ENCODE measurements around the gene PLXNA2. TPM values are rescaled to one million over a fixed set of nuclear protein-coding genes. Genes with fewer than 3 reads are reported as not detected.

PLXNA2 gene
- total RNA-seq, 2 donors from 2014 or later = 0.04 to 0.39 TPM

DNA sequence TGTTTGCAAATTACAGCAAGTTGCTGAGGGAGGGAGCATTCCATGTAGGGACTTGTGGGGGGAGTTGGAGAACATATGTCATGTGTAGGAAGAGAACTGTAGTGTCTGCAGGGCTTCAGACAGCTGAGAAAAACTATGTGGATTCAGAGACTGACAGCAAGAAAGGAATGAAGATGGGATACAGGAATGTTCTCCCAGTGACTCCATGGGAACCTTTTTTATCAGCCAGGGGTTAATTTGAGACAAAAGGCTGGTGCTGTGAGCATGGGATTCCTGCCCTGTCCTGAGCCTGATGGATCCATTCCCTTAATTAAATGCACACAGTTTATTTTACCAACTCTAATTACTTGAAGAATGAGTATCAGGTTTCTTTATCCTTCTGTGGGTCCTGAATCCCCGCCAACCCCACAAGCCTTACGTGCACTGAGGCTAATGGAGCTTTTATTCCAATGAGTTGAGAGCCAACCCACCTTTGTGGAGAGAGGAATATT is 26.5 kb upstream of the PLXNA2 start:
- ATAC-seq (no peak), DNase-seq (ENCODE audit: low spot score in 2 of 2) (no peak)
- H3K36me3 Mint-ChIP-seq = no peaks in the 10 kb centered on the region
- no peak overlapping the region for H3K27ac Mint-ChIP-seq
- no peaks in the 10 kb centered on the region for H3K9me3 Mint-ChIP-seq

DNA sequence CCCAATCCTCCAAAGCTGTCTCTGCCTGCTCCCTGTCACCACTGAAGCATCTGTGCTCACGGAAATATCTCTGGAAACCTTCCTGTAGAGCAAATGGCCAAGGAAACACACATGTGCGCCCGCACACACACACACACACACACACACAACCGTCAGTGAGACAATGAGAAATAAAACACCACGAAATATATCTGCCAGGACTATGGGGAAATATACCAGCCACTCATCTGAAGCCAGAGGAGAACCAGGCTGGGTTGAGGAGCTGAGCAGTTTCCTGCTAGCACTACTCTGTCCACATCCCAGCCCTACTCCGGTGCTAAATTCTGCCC is 25.1 kb upstream of the PLXNA2 start:
- no peaks in the 10 kb centered on the region for H3K9me3 Mint-ChIP-seq
- H3K27ac Mint-ChIP-seq = no peak overlapping the region
- ATAC-seq = no peak
- no peak for DNase-seq (ENCODE audit: low spot score in 2 of 2)
- H3K36me3 Mint-ChIP-seq = no peaks in the 10 kb centered on the region

DNA sequence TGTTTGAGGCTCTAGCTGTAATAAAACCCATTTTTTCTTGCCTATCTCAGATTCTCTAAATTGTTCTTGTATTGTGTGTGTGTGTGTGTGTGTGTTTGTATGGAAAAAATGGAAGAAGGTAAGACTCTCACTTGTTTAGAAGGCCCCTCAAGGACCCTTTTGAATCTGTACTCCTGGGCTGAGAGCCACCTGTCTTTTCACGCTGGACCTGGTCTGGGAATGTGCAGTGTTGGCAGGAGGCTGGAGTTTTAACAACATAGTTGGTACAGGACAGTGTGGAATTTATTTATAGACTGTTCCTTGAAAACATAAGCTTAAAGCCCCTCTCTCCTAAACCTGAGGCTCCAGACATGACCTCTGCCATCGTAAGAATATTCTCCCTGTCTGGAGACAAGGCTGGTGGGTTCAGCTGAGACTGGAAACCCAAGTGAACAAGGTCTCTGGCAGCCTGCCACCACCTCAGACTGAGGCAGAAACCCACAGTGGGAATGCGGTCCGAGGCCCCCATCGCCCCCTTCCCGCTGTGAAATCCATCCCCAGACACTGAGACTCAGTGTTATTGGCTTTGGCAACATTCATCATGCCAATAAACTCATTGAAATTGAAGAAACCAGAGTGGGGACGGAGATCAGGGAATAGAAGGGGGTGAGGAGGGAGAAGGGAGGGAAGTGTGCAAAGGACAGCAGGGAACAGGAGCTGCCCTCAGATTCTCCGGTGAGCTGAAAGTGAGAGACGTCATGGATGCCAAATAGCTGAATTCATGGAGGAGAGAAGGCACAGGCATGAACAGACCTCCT is 24.6 kb upstream of the PLXNA2 start:
- Mint-ChIP-seq H3K9me3 (no peaks in the 10 kb centered on the region), H3K36me3 (no peaks in the 10 kb centered on the region), H3K27ac (no peak overlapping the region)
- no peak for DNase-seq (ENCODE audit: low spot score in 2 of 2)
- ATAC-seq = no peak

DNA sequence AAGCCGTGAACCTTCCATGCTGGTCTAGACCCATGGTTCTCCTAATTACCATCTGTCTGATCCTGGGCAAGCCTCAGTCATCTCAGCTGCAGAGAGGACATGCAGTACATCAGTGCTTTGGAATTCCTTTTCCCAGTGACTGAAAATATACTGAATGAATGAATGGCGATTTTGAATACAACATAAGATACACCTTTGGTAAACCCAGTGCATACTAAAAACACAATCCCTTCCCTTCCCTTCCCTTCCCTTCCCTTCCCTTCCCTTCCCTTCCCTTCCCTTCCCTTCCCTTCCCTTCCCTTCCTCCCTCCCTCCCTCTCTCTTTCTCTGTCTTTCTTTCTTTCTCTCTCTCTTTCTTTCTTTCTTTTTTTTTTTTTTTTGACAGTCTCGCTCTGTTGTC is 21.3 kb upstream of the PLXNA2 start:
- Mint-ChIP-seq H3K27ac (no peak overlapping the region), H3K9me3 (no peaks in the 10 kb centered on the region), H3K36me3 (no peaks in the 10 kb centered on the region)
- ATAC-seq (no peak), DNase-seq (ENCODE audit: low spot score in 2 of 2) (no peak)

DNA sequence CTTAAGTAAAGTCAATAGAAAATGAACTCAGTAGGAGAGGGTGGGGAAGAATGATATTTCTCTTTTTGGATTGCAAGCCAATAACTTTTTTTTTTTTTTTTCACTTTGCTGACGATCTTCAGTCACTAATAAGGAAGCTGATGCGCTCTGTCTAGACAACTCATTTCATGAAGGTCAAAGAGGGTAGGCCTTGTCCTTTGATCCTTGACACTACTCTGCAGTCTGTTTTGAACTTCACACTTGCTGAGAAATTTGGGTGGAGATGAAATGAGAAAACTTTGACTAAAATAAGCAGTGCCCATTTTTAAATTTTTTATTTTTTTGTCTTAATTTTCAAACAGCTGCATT is 20.9 kb upstream of the PLXNA2 start:
- H3K27ac Mint-ChIP-seq = no peak overlapping the region
- no peaks in the 10 kb centered on the region for H3K36me3 Mint-ChIP-seq
- no peaks in the 10 kb centered on the region for H3K9me3 Mint-ChIP-seq
- no peak for DNase-seq (ENCODE audit: low spot score in 2 of 2)
- ATAC-seq = no peak

DNA sequence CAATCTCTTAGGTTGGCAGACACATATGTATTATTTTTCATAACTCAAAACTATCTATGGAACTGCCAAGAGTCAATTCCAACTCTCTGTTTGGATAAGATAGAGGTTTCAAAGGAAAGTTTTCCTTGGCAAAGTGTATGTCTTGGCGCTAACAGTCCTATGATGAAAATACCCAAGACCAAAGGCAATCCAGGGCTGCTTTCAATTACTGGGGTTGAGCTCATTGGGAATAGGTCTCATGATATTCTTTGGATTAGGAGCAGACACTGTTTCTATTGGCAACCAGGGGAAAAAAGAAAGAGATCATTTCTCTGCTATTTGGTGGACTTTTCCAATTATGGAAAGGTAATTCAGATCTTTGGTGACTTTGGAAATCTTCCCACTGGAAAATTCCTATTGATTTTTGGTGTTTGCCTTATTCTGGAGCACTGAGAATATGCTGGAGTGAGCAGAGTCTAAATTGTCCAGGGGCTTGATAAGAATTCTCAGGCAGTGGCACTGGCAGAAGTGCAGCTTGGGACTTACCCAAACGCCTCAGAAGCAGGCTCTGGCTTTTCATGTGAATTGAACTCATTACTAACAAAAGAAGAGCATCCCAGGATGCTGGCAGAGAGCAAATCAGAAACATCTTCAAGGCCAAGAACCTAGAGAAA is 20.4 kb upstream of the PLXNA2 start:
- no peak for ATAC-seq
- no peaks in the 10 kb centered on the region for H3K9me3 Mint-ChIP-seq
- H3K36me3 Mint-ChIP-seq = no peaks in the 10 kb centered on the region
- H3K27ac Mint-ChIP-seq = no peak overlapping the region
- DNase-seq (ENCODE audit: low spot score in 2 of 2) = no peak

DNA sequence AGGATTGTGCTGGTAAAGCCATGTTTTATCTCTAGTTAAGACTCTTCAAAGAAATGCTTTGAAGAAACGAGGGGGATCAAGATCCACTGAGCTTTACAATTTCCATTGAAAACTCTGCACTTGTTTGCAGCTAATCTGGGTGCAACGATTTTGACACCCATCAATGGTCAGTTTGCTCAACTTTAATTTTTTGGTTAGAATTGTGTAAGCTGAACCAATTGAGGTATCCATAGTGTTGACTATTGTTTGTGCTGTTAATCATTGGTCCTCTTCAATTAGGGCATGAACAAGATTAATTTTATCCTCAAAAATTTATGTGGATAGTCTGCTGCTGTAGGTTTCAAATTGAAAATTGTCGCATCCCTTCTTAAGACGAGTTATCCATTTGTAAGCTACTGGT is 17.7 kb upstream of the PLXNA2 start:
- Mint-ChIP-seq H3K36me3 (peaks cover 0 to 5% of the 10 kb centered on the region in 2 donors), H3K9me3 (no peaks in the 10 kb centered on the region), H3K27ac (no peak overlapping the region)
- DNase-seq (ENCODE audit: low spot score in 2 of 2) (no peak), ATAC-seq (no peak)

DNA sequence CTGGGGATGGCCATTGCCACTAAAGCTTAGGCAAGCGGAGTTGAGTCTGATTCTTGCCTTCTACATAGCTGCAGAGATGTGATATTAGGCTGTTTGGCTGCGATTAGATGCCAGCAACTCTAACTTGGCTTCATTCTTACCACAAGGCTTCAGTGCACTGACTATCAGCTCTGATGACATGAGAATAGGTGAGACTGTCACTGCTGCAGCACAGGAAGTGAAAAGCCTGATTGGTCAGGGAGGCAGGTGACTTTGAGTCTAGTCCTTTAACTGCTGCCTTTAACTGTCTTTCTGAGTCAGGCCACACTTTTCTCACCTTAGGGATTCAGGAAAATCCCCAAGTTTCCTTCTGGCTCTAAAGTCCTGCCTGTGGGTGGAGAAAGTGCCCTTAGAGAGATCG is 14.1 kb upstream of the PLXNA2 start:
- ATAC-seq = no peak
- no peak for DNase-seq (ENCODE audit: low spot score in 2 of 2)
- Mint-ChIP-seq H3K9me3 (no peaks in the 10 kb centered on the region), H3K27ac (no peak overlapping the region), H3K36me3 (peaks cover 0 to 5% of the 10 kb centered on the region in 2 donors)

DNA sequence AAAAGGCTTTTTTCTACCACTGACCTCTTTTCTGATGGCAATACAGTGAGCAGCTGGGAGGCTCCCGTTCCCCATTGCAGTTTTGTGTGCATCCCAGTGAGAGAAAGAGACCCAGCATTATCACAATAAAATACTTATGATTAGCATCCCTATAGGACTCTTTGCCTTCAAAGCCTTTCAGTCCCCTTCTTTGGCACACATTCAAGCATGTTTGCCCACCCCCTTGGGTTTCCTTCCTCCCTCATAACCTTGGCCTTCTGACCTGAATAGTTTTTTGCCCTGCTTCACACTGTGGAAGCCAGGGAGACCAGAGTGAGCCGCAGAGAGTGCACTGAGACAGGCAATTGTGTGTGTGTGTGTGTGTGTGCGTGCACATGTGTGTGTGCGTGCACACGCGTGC is 13.2 kb upstream of the PLXNA2 start:
- peaks cover 0 to 5% of the 10 kb centered on the region in 2 donors for H3K36me3 Mint-ChIP-seq
- no peak overlapping the region for H3K27ac Mint-ChIP-seq
- no peaks in the 10 kb centered on the region for H3K9me3 Mint-ChIP-seq
- DNase-seq (ENCODE audit: low spot score in 2 of 2) = no peak
- no peak for ATAC-seq

DNA sequence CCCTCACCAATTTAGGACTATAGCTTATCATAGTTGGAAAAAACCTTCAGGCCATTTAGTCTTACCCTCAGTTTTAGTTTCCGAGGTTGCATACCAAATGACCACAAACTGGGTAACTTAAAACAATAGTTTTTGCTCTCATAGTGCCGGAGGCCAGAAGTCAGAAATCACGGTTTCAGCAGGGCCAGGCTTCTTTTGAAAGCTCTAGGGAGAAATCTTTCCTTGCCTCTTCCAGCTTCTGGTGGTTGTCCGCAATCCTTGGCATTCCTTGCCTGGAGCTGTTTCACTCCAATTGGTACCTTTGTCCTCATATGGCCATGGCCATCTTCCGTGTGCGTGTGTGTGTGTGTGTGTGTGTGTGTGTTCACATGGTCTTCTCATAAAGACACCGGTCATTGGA is 12.4 kb upstream of the PLXNA2 start:
- no peak overlapping the region for H3K27ac Mint-ChIP-seq
- no peak for ATAC-seq
- H3K9me3 Mint-ChIP-seq = no peaks in the 10 kb centered on the region
- H3K36me3 Mint-ChIP-seq = peaks cover 0 to 5% of the 10 kb centered on the region in 2 donors
- DNase-seq (ENCODE audit: low spot score in 2 of 2) = no peak

DNA sequence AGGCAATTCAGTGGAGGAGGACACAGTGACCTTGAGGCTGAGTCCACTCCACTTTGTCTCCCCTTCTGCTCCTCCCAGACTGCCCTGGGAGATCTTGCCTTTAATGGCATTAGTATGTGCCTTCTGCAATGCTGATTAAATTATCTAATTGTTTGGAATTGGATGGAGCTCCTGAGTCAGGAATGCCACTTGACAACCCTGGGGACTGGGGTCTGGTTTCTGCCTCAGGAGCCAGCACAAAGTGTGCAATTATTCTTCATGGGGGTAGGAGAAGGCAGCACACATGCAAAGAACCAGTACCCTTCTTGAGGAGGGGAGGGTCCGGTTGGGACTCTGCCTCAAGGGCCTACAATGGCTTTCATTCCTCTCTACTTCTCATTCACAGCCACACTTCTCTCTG is 11.9 kb upstream of the PLXNA2 start:
- H3K27ac Mint-ChIP-seq = no peak overlapping the region
- no peak for DNase-seq (ENCODE audit: low spot score in 2 of 2)
- H3K9me3 Mint-ChIP-seq = no peaks in the 10 kb centered on the region
- H3K36me3 Mint-ChIP-seq = peaks cover 0 to 5% of the 10 kb centered on the region in 2 donors
- no peak for ATAC-seq

DNA sequence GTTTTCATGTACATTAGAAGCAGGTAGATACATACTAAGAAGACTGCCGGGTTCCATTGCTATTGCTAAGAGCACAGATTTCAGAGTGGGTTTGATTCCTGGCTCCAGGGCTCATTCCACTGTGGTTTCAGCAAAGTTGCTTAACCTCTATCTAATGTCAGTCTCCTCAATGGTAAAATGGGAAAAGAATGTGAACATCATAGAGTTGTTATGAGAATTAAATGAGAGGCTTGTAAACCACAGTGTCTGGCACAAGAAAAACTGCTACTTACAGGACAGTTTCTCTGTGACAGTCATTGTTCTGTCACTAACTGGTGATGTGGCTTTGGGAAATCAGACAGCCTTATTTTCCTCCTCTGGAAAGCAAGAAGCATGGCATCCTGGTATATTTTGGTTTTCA is 10.7 kb upstream of the PLXNA2 start:
- Mint-ChIP-seq H3K27ac (no peak overlapping the region), H3K36me3 (peaks cover 0 to 5% of the 10 kb centered on the region in 2 donors), H3K9me3 (no peaks in the 10 kb centered on the region)
- ATAC-seq = no peak
- DNase-seq (ENCODE audit: low spot score in 2 of 2) = no peak

DNA sequence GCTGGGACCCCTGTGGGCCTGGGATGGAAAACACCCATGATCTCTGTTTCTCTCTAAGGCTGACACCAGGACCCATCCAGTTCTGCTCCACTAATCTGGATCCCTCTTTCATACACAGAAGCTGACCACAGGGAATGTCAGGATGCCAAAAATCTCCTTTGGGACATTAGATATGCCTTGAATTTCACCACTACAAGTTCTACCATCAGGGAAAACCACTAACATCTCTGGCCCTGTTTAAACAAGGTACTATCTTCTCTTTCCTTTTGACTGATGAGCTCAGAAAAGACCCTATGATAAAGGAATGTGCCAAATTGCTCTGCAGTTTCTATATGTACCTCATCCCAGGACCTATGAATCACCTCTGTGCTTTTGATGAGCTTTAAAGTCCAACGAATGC is 10.2 kb upstream of the PLXNA2 start:
- no peak for DNase-seq (ENCODE audit: low spot score in 2 of 2)
- Mint-ChIP-seq H3K27ac (no peak overlapping the region), H3K9me3 (no peaks in the 10 kb centered on the region), H3K36me3 (peaks cover 0 to 4% of the 10 kb centered on the region in 2 donors)
- no peak for ATAC-seq

DNA sequence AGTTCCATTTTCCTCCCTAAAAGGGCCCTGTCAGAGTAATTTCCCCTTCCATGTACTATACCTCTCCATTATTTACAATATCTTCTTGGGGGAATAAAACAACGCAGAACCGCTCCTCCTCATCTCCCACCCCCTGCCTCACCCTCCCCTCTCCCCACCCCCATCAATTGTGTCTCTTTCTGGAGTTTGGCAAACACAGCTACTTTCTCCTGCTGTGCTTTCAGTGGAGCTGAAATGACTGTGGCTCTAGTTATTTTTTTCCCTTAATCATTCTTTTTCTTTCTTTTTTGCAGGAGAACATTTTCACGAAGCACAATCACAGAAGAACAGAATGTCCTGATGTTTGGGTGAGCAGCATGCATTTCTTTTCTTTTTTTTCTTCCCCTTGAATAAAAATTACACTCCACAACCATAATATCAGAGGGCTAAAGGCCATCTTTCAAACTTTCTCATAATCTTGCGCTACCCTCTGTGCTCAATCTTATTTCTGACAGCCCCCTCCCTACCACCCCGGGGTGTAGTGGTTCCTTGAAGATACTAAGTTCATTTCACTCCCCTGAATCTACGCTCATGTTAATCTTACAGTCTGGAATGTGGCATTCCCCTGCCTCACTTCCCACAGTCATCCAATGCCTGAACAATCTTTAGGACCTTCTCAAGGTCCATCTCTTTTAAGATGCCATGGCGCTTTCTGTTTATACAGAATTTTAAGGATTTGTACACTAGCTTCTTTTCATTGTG is 8.8 kb upstream of the PLXNA2 start:
- no peak for DNase-seq (ENCODE audit: low spot score in 2 of 2)
- Mint-ChIP-seq H3K9me3 (no peaks in the 10 kb centered on the region), H3K36me3 (no peaks in the 10 kb centered on the region), H3K27ac (no peak overlapping the region)
- ATAC-seq = no peak

DNA sequence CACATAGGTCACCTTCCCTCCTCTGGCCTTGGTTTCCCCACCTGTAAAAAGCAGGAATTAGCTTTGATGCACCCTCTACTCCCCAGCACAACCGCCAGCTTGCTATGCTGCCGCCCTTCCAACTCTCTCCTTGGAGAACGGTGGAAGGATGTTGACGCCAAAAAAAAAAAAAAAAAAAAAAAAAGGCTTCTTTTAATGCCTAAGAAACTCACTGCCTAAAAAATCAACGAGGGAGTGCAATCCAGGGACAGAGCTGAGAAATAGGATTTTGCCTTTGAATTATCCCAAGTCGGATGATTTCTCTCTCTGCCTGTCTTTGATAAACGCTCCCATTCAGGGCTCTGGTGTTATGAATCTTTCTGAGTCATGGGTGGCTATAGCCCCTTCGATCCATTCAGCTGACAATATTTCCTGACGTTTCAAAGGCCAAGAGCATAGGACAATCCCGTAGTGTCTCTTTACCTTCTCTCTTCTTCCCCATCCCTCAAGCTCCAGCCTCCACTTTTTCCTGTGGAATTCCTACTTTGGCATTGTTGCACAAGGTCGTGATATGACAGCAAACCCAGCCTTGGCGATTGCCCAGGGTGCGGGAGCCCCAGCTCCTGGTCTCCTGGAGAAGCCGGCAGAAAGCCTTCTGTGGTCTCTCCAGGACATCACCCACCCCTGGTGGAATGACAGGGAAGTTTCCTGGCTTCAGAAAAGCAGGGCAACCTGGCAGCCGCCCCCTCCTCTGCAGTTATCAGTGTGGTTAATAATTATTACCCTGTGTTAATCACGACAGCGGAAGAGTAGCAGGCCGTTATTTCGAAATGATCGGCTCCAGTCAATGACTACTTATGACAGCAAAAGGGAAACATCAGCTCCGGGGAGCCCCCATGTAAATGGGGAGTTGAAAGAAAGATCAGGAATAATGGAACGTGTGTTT is 8.0 kb upstream of the PLXNA2 start:
- Mint-ChIP-seq H3K36me3 (no peaks in the 10 kb centered on the region), H3K9me3 (no peaks in the 10 kb centered on the region), H3K27ac (no peak overlapping the region)
- ATAC-seq = no peak
- no peak for DNase-seq (ENCODE audit: low spot score in 2 of 2)

DNA sequence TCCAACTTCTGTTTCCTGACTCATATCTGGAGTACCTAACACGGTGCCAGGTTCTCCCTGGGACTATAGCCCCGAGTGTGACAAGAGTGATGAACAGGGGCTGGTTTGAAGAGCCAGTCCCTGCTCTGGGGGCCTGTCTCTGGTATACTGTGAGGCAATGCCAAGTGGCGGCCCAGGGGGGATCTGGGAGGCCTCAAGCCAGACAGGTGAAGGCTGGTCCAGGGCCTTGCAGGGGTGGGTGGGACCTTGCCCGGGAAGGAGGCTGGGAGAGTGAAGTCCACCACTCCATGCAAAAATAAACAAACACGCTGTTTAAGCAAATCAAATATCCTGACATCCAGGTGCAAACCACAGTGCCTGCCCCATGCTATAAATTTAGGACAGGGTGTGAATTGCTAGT is 6.8 kb upstream of the PLXNA2 start:
- H3K27ac Mint-ChIP-seq = no peak overlapping the region

DNA sequence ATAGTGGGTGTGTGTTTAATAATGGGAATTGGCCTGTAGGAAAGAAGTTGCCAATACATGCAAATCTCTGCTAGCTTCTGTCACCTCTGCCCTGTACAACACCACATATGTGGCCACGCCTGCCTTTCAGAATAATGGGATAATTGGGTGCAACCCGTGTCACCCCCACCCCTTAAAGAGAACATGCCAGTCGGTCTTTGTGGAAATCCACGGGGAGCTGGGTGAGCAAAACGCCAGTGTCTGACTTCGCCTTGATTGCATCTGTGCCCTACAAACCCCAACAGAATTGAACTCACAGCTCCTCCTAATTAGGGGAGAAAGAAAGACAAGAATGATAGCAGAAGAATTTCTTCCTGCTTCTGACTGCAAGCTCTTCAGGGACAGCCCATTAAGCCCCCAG is 6.4 kb upstream of the PLXNA2 start:
- ATAC-seq = no peak
- no peak for DNase-seq (ENCODE audit: low spot score in 2 of 2)
- no peak overlapping the region for H3K27ac Mint-ChIP-seq
- H3K36me3 Mint-ChIP-seq = no peaks in the 10 kb centered on the region
- H3K9me3 Mint-ChIP-seq = no peaks in the 10 kb centered on the region

More for the DNA sequence above, 6.8 kb upstream of the PLXNA2 start:
- DNase-seq (ENCODE audit: low spot score in 2 of 2) (no peak), ATAC-seq (no peak)
- H3K9me3 Mint-ChIP-seq = no peaks in the 10 kb centered on the region
- no peaks in the 10 kb centered on the region for H3K36me3 Mint-ChIP-seq
